Testis (tissue), 3 donors: Measurements from ENCODE around the gene PAQR7. TPM values are rescaled to one million over a fixed set of nuclear protein-coding genes. Genes with fewer than 3 reads are reported as not detected.
A peak's percentile ranks its signal among the peaks of the same experiment; 100 is the strongest.

Source experiments
- DNase-seq: peaks from one replicate; pipeline ENCODE4 v3.0.0-alpha.2; 2019
- H3K27ac ChIP-seq, 2 donors: fragments of 200-600 bp; sonication (generic); one replicate each; pipeline ENCODE4 v1.5.1; 2019
- H3K27me3 ChIP-seq: fragments of 200-600 bp; sonication (generic); one replicate; pipeline ENCODE4 v1.5.1; 2019
- H3K36me3 ChIP-seq: fragments of 200-600 bp; sonication (generic); one replicate; pipeline ENCODE4 v1.5.1; 2017; ENCODE audit warnings: low read depth; ENCODE audit errors: missing control alignments
- H3K4me1 ChIP-seq: fragments of 200-600 bp; sonication (generic); one replicate; pipeline ENCODE4 v1.5.1; 2019
- H3K4me3 ChIP-seq, 2 donors: fragments of 200-600 bp; sonication (generic); one replicate each; pipeline ENCODE4 v1.5.1; 2017 to 2019
- H3K9me3 ChIP-seq: fragments of 200-600 bp; sonication (generic); one replicate; pipeline ENCODE4 v1.5.1; 2017
- POLR2A ChIP-seq: fragments of 450-650 bp; IDR thresholded peaks from one replicate; pipeline ENCODE4 v1.6.1; 2017; ENCODE audit warnings: antibody characterized with exemption, mild to moderate bottlenecking, moderate library complexity
- WGBS, 2 donors: methylation state at CpG; one replicate each; pipeline ENCODE4 v1.1.5; 2018; 5-methylcytosine and 5-hydroxymethylcytosine counted together
- intact Hi-C: fragments of 100-400 bp; cut with DNase I; formaldehyde crosslinking; loops from one replicate; pipeline ENCODE4 v1.15.1; 2023; ENCODE audit warnings: low total_unique reads
- polyA plus RNA-seq: library from polyadenylated mRNA; stranded (reverse); fragments of 350-450 nt; fragmentation: Illumina TruSeq; extraction: RNeasy Lipid Tissue Mini Kit (QIAGEN cat#74804); gene quantifications from one replicate; pipeline ENCODE4 v1.2.3, GENCODE V29; 2014; ENCODE audit warnings: low read depth, low replicate concordance; ENCODE audit not compliant: insufficient read depth
- total RNA-seq, 2 donors: library from RNA; depleted of rRNA; stranded (reverse); fragments of >200 nt; gene quantifications; one replicate each; pipeline ENCODE4 v1.2.3, GENCODE V29; 2016
- TF ChIP-seq, protein P1 (sequence below), 3 experiments: fragments of 450-650 bp in 2 of 3; fragments of 200-600 bp in 1 of 3; sonication (generic) in 1 of 3; IDR thresholded peaks; one replicate each; pipeline ENCODE4 v1.5.1; 2016 to 2019; ENCODE audit warnings: antibody characterized with exemption in 3 of 3, mild to moderate bottlenecking in 2 of 3, moderate library complexity in 1 of 3

PAQR7 gene
- total and polyA plus RNA-seq, 3 donors from 2014 or later: 89.3 to 94.8 (median 92.4) TPM

DNA sequence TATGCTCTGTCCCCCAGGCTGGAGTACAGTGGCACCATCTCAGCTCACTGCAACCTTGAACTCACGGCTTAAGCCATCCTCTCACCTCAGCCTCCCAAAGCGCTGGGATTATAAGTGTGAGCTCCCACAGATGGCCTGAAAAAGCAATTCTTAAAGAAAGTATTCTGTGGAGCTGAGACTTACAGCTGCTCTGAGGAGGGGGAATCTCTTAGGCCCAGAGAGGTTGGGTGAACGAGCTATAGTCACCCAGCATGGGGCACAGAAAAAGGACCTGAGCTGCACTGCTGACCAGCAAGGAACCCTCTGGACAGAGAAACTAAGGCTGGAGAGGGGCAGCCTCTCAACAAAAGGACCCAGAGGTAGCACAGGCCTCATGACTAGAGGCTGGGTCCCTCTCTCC, 1.3 kb downstream of the PAQR7 start:
- Histone ChIP-seq H3K9me3 (no peaks in the 10 kb centered on the region), H3K4me1 (peaks cover 48% of the 10 kb centered on the region), H3K36me3 (no peaks in the 10 kb centered on the region), H3K4me3 (peak overlapping the region; percentile 71 to 77), H3K27ac (peak overlapping the region; percentile 81 to 88), H3K27me3 (no peaks in the 10 kb centered on the region)
- intact Hi-C loops: no loop called here
- TF ChIP-seq, protein P1, sequence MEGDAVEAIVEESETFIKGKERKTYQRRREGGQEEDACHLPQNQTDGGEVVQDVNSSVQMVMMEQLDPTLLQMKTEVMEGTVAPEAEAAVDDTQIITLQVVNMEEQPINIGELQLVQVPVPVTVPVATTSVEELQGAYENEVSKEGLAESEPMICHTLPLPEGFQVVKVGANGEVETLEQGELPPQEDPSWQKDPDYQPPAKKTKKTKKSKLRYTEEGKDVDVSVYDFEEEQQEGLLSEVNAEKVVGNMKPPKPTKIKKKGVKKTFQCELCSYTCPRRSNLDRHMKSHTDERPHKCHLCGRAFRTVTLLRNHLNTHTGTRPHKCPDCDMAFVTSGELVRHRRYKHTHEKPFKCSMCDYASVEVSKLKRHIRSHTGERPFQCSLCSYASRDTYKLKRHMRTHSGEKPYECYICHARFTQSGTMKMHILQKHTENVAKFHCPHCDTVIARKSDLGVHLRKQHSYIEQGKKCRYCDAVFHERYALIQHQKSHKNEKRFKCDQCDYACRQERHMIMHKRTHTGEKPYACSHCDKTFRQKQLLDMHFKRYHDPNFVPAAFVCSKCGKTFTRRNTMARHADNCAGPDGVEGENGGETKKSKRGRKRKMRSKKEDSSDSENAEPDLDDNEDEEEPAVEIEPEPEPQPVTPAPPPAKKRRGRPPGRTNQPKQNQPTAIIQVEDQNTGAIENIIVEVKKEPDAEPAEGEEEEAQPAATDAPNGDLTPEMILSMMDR (IDR thresholded peaks at IDR 0.05): no peak
- TF ChIP-seq POLR2A: no peak
- no peak for DNase-seq
- WGBS, 2 donors: 76 to 78% methylated on average over 3 of the region's 3 CpGs

DNA sequence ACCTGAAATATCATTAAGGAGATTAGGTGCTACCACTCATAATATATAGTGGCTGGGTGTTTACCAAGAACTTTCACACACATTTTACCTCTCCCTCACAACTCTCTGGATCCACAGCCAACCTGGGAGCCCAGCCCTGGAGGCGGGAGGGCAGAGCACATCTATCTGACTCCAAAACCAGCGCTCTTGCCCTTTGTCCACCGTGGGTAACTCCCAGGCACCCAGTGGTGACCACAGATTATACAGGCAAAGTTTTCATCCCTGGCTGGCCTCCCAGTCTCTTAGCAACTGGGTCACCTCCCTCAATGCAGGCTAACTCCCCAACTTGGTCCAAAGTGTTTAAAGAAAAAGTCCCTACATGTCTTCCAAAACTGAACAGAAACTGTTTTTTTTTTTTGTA, 2.4 kb downstream of the PAQR7 start:
- Histone ChIP-seq H3K27me3 (no peaks in the 10 kb centered on the region), H3K36me3 (no peaks in the 10 kb centered on the region), H3K4me1 (peaks cover 42% of the 10 kb centered on the region), H3K9me3 (no peaks in the 10 kb centered on the region), H3K4me3 (no peak overlapping the region), H3K27ac (peak overlapping the region in 1 of 2 donors; percentile 38)
- DNase-seq: peak; percentile 67
- 31 to 64% methylated on average over 3 of the region's 3 CpGs for WGBS, 2 donors
- intact Hi-C loops: no loop called here
- TF ChIP-seq POLR2A: no peak
- TF ChIP-seq, protein P1 (IDR thresholded peaks at IDR 0.05): no peak

DNA sequence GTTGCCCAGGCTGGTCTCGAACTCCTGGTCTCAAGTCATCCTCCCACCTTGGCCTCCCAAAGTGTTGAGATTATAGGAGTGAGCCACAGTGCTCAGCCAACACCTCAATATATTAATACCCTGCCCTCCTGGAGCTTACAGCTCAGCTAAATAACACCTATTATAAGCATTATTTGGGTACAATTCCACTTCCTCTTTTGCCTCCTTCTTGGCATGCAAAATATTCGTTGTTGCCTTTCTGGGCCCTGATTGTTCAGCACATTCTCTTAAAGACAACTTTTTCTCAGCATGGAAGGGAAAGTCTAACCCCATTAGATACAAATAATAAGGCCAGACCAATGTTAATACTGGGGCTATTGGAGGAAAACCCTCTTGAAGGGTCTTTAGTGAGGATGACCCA, 2.8 kb downstream of the PAQR7 start:
- H3K27ac ChIP-seq: peak overlapping the region in 1 of 2 donors; percentile 38
- WGBS, 2 donors: 45 to 54% methylated on average over 2 of the region's 2 CpGs
- no peak for DNase-seq
- intact Hi-C loops: no loop called here
- TF ChIP-seq POLR2A: no peak
- TF ChIP-seq, protein P1 (IDR thresholded peaks at IDR 0.05): no peak
- H3K27me3 ChIP-seq: no peaks in the 10 kb centered on the region
- H3K4me1 ChIP-seq: peaks cover 42% of the 10 kb centered on the region
- H3K4me3 ChIP-seq: no peak overlapping the region
- H3K9me3 ChIP-seq: no peaks in the 10 kb centered on the region
- H3K36me3 ChIP-seq: no peaks in the 10 kb centered on the region

DNA sequence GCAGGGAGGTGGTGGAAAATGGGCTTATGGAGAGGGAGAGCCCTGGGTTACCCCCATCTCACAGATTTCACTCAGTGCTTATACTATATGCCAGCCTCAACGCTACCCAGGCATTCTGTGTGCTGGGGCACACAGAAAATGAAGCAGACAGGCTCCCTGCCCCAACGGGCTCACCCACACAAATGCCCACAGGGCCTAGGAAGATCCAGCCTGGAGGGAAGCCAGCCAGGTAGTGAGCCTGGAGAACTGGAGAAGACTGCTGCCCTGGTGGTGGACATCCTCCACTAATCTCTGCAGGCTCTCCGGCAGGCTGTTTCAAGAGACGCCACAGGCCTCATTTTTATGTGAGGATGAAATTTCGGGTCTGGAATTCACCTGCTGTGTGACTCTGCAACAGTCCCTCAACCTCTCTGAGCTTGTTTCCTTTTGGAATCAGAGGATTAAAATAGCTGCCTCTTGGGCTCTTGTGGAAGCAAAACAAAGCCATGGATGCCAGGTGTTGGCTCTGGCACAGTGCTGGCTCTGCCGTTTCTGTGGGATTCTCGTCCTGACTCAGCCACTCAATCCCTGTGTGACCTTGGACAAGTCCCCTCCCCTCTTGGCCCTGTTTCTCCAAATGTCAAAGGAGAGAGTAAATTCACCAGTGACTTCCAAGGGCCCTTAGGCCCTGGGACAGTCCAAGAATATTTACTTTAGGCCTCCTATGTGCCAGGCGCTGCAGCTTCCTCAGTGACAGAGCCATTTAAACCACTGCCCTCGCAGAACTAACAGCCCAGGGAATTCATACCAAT, 3.6 kb downstream of the PAQR7 start:
- H3K36me3 ChIP-seq: no peaks in the 10 kb centered on the region
- no peak for DNase-seq
- no peaks in the 10 kb centered on the region for H3K27me3 ChIP-seq
- H3K27ac ChIP-seq: peak overlapping the region; percentile 35 to 59
- H3K9me3 ChIP-seq: no peaks in the 10 kb centered on the region
- intact Hi-C loops: no loop called here
- WGBS, 2 donors: 36 to 49% methylated on average over 7 to 9 of the region's 9 CpGs
- TF ChIP-seq POLR2A: no peak
- no peak overlapping the region for H3K4me3 ChIP-seq
- peaks cover 42% of the 10 kb centered on the region for H3K4me1 ChIP-seq

DNA sequence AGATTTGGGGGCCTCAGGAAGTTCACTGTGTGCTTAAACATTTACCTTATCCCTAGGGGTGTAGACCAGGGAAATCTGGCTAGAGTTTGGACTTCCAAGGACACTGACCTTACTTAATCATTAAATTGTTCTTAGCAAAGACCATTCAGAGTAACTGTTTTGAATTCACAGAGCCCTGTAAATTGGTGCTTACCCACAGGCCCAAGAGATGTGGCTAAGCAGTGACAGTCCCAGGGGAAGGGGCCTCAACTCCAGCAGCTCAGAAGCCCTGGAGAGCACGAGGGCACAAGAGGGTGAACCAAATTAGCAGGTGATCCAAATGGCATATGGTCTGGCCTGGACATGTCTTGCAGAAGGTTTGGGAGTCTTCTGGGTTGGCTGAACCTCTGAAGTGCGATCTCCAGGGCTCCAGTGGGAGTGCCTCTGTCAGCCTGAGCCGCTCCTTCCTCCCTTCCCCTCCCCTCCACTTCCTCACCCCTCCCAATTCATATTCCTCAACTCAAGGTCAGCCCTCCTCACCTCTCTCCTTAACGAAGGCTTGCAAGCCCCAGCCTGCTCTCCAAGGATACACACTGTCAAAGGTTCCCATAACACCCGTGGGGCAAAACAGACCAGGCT, 4.3 kb downstream of the PAQR7 start:
- DNase-seq: peak; percentile 45
- Histone ChIP-seq H3K27ac (peak overlapping the region; percentile 35 to 59), H3K9me3 (no peaks in the 10 kb centered on the region), H3K27me3 (no peaks in the 10 kb centered on the region), H3K4me3 (no peak overlapping the region), H3K4me1 (peaks cover 36% of the 10 kb centered on the region), H3K36me3 (no peaks in the 10 kb centered on the region)
- 17 to 30% methylated on average over 5 of the region's 5 CpGs for WGBS, 2 donors
- intact Hi-C loops: no loop called here
- no peak for TF ChIP-seq POLR2A
- TF ChIP-seq, protein P1 (IDR thresholded peaks at IDR 0.05): no peak
